Fibroblast of skin of scalp (primary cell): Measurements from ENCODE around the gene DUOX1.

Experiments
- DNase-seq: peaks from one replicate; pipeline ENCODE4 v3.0.0-alpha.2; 2013

Gene DUOX1

DNA sequence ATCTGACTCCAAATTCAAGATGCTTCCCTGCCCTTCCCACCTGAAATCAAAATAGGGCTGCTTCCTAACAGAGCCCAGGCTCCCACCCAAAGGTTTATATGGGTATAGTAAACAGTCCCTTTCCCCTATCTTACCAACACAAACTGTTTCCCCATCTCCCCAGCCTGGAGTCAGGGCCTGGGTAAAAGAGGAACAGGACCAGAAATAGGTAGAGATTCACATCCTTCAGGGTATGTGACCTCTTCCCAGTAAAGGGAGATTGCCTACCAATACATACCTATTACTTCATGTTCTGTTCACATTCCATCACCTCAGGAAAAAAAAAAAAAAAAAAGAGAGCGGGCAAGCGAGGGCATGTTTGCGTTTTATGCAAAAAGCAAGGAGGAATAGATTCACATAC is 67.7 kb downstream of the DUOX1 start:
- no peak for DNase-seq

GRCh38 chr15:45198337-45199135 is 68.7 kb downstream of the DUOX1 start:
- DNase-seq, result peak; percentile 97

- DNase-seq, result peak; percentile 9
Measured at GRCh38 chr15:45199136-45199810, 69.5 kb downstream of the DUOX1 start.

DNA sequence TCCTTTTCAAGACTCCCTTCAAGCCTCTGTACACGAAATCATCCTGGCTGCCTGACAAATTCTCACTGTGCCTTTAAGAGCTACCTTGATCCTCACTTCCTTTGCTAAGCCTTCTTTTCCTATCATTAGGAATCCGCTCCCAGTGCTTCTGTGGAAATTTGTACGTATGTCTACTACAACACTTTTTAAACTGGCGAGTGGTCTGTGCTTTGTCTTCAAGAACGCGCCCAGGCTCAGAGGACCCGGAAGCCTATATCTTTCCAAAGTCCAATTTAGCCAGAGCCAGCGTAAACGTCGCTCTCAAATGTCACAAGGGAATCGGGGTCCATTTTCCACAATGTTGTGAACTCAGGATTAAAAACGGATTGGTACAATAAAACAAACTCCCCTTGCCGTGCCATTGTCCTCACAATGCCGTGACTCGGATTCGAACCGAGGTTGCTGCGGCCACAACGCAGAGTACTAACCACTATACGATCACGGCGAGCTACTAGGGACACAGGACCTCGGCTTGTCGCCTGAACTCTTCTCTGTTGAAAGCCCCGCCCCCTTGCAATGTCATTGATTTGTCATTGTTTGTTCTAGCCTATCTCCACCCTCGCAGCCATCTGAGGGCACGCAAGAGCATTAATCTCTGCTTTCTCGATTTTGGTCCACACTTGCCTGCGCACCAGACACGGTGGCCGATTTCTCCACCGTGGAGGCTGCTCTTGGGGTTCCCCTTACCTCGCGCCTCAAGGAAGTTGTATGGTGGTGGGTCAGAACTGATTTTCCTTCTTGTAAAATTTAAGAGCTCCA is 70.4 kb downstream of the DUOX1 start:
- peak; percentile 99 for DNase-seq

DNA sequence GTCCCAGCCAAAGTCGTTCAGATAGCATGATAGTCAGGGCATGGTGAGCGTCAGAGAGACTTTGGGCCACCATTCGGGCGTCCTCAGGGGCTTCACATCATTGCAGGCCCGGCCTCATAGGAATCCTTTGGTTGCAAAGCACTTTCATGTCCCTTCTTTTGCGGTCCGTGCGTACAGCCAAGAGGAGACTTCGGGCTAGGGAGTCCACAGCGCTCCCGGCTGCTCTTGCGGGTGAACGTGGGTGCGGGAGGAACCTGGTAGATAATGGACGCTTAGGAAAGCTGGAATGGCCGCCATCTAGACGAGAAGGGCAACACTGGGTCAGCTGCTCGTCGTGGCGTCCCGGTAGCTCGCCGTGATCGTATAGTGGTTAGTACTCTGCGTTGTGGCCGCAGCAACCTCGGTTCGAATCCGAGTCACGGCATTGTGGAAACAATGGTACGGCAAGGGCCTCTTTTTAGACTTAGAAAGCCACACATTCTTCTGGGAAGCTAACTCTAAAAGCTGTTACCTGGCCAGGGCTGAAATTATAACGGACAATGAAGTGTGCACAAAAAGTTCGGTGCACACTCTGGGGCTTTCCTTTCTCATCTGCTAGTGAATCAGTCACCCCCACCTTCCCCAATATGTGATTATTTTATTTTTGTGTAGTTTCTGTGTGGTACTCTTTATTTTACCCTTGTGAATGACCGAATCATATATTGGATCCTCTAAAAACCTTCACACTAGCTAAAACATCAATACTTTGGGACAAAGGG is 71.2 kb downstream of the DUOX1 start:
- peak; percentile 88 for DNase-seq

GRCh38 chr15:45201557-45201859 is 71.7 kb downstream of the DUOX1 start:
- no peak for DNase-seq

DNA sequence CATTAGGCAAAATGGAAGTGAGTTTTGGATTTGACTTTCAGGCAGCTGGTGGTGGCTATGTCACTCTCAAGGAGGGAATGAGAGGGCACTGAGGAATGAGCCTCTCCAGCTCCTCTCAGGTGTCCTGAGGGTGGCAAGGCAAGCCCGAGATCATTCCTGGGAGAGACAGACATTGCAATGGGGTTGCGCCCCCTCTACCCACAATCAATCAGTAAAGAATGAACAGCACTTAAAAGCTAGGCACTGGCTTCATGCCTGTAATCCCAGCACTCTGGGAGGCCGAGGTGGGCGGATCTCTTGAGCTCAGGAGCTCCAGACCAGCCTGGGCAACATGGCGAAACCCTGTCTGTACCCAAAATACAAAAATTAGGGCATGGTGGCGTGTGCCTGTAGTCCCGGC is 72.1 kb downstream of the DUOX1 start:
- no peak for DNase-seq

DNA sequence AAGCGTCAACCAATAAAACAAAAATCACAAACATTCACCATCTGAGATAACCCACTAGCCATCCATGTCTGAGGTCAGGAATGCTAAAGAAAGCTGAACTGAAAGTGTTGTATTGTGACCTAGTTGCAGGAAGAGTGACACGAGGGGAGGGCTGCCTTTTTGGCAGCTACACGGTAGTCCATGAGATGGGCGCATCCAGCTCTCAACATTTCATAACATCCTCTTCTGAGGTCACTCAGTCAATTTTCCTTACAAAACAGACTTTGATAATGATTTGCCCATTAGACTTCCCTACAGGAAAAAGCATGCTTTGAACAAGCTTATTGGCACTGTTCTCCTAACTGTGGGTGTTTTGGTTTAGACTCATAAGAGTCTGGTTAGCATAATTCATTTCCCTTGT is 73.4 kb downstream of the DUOX1 start:
- no peak for DNase-seq

GRCh38 chr15:45205192-45205591 is 75.4 kb downstream of the DUOX1 start:
- DNase-seq, result peak; percentile 65

- no peak for DNase-seq
Measured at GRCh38 chr15:45212493-45212892, 82.7 kb downstream of the DUOX1 start.
